Measurements from ENCODE around the gene DMTF1.

The DMTF1 gene

GRCh38 chr7:87146740-87147386 lies 5.4 kb upstream of the DMTF1 start:
- no peak for DNase-seq (ENCODE audit: low read depth)

GRCh38 chr7:87147500-87147899 lies 4.8 kb upstream of the DMTF1 start:
- no peak for DNase-seq (ENCODE audit: low read depth)

GRCh38 chr7:87148332-87148955 lies 3.8 kb upstream of the DMTF1 start:
- DNase-seq (ENCODE audit: low read depth) = no peak

GRCh38 chr7:87151002-87151728 lies 1.1 kb upstream of the DMTF1 start:
- no peak for DNase-seq (ENCODE audit: low read depth)

- no peak for DNase-seq (ENCODE audit: low read depth)
Observed at GRCh38 chr7:87151729-87152111, 533 bp upstream of the DMTF1 start.

- no peak for DNase-seq (ENCODE audit: low read depth)
Observed at GRCh38 chr7:87152897-87153641, 816 bp downstream of the DMTF1 start.

GRCh38 chr7:87154166-87154565 lies 1.9 kb downstream of the DMTF1 start:
- no peak for DNase-seq (ENCODE audit: low read depth)

- DNase-seq (ENCODE audit: low read depth) = no peak
Observed at GRCh38 chr7:87154569-87154968, 2.3 kb downstream of the DMTF1 start.

GRCh38 chr7:87155788-87156187 lies 3.5 kb downstream of the DMTF1 start:
- no peak for DNase-seq (ENCODE audit: low read depth)

GRCh38 chr7:87156709-87157108 lies 4.5 kb downstream of the DMTF1 start:
- no peak for DNase-seq (ENCODE audit: low read depth)

GRCh38 chr7:87159538-87159937 lies 7.3 kb downstream of the DMTF1 start:
- DNase-seq (ENCODE audit: low read depth) = no peak

GRCh38 chr7:87164433-87164832 lies 12.2 kb downstream of the DMTF1 start:
- no peak for DNase-seq (ENCODE audit: low read depth)

GRCh38 chr7:87170828-87171227 lies 18.6 kb downstream of the DMTF1 start:
- DNase-seq (ENCODE audit: low read depth) = no peak

- DNase-seq (ENCODE audit: low read depth) = no peak
Observed at GRCh38 chr7:87171282-87171934, 19.2 kb downstream of the DMTF1 start.

GRCh38 chr7:87173471-87173870 lies 21.2 kb downstream of the DMTF1 start:
- no peak for DNase-seq (ENCODE audit: low read depth)

GRCh38 chr7:87178320-87178719 lies 26.1 kb downstream of the DMTF1 start:
- no peak for DNase-seq (ENCODE audit: low read depth)

GRCh38 chr7:87179180-87179579 lies 26.9 kb downstream of the DMTF1 start:
- no peak for DNase-seq (ENCODE audit: low read depth)

- DNase-seq (ENCODE audit: low read depth) = no peak
Observed at GRCh38 chr7:87187120-87187519, 34.9 kb downstream of the DMTF1 start.

GRCh38 chr7:87188930-87189329 lies 36.7 kb downstream of the DMTF1 start:
- DNase-seq (ENCODE audit: low read depth) = no peak

GRCh38 chr7:87190783-87191182 lies 38.5 kb downstream of the DMTF1 start:
- no peak for DNase-seq (ENCODE audit: low read depth)

GRCh38 chr7:87192784-87193487 lies 40.7 kb downstream of the DMTF1 start:
- DNase-seq (ENCODE audit: low read depth) = no peak

- no peak for DNase-seq (ENCODE audit: low read depth)
Observed at GRCh38 chr7:87193912-87194311, 41.7 kb downstream of the DMTF1 start.
